GM10266 (cell line): ENCODE measurements around the gene STAG1.
"Not testable (repeated sequence)": the region's sequence is repeated elsewhere in the genome, so short reads cannot be mapped to it uniquely, and the experiment has no call there.

Experiments used
- DNase-seq: peaks from one replicate; pipeline ENCODE4 v3.0.0; 2012; ENCODE audit errors: extremely low spot score
- CTCF ChIP-seq: IDR thresholded peaks from 2 replicates; pipeline ENCODE4 v1.5.1; 2012; ENCODE audit warnings: mild to moderate bottlenecking, low read depth; ENCODE audit not compliant: control insufficient read depth, insufficient read depth; ENCODE audit errors: missing control alignments

STAG1 gene

GRCh38 chr3:136346486-136346885 lies 405.7 kb downstream of the STAG1 start:
- TF ChIP-seq CTCF, result no peak
- no peak for DNase-seq

DNA sequence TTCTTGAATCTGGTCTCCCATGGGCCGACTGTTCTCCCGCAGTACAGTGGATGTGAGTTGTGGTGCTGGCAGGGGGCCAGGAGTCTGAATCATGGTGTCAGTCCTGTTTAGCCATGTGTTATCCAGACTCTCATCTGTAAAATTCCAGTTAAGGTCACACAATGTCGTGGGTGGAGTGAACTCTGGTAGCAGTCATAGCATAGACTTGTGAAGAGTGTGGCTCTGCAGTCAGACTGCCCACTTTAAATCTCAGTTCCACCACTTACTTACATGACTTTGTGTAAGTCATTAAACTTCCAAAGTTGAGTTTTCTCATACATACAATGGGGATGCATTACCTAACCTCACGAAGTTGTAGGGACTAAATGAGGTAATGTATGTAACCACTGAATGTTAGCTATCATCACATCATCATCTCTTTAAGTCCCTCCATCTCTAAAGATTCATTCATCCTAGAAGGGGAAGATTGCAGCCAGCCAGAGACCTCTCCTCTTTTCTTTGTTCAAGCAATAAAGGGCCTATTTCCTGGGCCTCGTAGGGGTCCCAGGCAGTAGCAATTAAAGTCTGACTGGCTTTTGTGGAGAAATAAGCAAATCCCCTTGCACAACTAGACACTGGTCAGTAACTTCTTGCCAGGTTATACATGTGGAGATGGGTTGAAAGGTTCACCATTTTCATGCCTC lies 408.2 kb downstream of the STAG1 start:
- TF ChIP-seq CTCF, result no peak
- DNase-seq, result no peak

- TF ChIP-seq CTCF, result no peak
- DNase-seq, result no peak
Measured at GRCh38 chr3:136343446-136343845, 408.7 kb downstream of the STAG1 start.

DNA sequence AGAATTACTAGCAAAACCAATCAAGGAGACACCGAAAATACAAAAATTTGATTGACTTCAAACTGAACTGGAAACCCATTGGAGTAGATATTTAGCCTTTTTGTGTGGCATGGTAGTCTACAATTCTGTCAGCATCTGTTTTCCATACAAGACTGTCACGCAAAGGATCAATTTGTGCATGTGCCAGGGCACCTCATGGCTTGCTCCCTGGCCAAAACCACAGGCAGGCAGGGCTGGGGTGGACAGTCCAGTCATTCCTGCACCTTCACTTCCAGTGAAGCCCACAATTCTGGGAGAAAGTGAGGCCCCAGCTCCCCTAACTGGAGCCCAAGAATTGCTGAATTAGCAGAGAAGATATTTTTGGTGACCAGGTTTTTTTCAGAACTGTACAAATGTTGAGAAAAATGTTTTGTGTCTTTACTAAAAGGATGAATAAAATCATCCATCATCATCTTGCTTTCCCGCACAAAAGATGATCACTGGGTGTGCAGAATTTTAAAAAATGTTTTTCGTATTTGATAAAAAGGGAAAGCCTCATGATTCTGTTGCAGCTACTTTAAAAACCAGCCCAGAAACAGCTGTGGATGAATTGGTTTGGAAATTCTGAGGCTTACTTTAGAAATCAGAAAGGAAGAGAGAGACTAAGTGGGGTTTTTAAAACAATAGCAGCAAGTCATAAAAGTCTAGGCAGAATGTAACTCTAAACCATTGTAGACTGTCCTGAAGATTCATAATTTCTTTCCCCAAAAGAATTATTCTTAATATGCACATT lies 415.7 kb downstream of the STAG1 start:
- TF ChIP-seq CTCF, result no peak
- no peak for DNase-seq

DNA sequence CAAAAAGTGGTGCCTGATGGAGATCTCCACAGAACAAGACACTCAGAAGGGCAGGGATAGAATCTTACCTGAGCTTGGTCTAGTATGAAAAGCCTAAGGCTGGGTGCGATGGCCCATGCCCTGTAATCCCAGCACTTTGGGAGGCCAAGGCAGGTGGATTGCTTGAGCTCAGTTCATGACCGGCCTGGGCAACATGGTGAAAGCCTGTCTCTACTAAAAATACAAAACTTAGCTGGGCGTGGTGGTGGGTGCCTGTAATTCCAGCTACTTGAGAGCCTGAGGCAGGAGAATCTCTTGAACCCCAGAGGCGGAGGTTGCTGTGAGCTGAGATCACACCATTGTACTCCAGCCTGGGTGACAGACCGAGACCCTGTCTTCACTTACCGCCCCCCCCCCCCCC lies 417.5 kb downstream of the STAG1 start:
- DNase-seq, result not testable (repeated sequence)

DNA sequence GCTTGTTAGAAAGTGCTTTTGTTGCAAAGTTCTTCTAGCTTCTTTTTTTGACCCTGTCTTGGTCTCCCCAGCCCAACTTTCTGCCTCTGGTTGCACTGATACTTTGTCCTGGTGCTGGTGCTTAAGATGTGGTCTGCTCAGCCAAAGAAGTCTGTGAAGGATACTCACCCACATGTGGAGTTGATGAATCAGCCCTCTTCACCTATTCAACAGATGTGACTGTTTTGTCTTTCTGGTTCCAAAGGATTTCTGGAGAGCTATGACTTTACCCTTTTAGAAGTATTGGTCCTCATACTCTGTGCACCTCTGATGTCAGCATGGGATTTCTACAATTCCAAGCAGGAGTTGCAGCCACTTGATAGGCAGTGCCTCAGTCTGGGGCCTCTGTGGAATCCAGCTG lies 418.0 kb downstream of the STAG1 start:
- no peak for TF ChIP-seq CTCF
- no peak for DNase-seq

DNA sequence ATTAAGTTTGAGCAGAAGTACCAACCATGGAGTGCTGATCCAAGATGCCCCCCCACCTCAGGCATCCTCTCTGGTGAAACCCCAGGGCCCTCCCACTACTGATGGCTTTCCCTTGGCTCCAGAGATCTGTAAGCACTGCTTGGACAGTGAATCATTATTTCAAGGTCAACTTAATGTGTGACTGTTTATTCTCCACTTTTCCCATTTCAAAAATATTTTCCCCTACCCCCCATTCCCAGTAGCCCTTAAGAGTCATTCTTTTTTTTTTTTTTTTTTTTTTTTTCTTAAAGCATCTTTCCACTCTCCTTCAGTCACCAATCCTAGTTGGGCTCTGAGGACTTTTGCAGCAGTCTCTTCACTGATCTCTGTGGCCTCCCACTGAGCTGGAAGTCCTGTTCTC lies 419.4 kb downstream of the STAG1 start:
- no peak for DNase-seq
- no peak for TF ChIP-seq CTCF
